Left kidney (tissue), 2 donors: ENCODE data around the gene RAET1L. TPM values are rescaled to one million over a fixed set of nuclear protein-coding genes. Genes with fewer than 3 reads are reported as not detected.
"Not testable (repeated sequence)": the region's sequence is repeated elsewhere in the genome, so short reads cannot be mapped to it uniquely, and the experiment has no call there.

Experiments used
- DNase-seq: peaks from one replicate; pipeline ENCODE4 v3.0.0-alpha.2; 2013
- polyA plus RNA-seq: library from polyadenylated mRNA; unstranded; fragments of 120-200 nt; gene quantifications from one replicate; pipeline ENCODE4 v1.2.1, GENCODE V29; 2013; ENCODE audit not compliant: insufficient read length

Gene RAET1L
- polyA plus RNA-seq, 1 donor, result not detected

DNA sequence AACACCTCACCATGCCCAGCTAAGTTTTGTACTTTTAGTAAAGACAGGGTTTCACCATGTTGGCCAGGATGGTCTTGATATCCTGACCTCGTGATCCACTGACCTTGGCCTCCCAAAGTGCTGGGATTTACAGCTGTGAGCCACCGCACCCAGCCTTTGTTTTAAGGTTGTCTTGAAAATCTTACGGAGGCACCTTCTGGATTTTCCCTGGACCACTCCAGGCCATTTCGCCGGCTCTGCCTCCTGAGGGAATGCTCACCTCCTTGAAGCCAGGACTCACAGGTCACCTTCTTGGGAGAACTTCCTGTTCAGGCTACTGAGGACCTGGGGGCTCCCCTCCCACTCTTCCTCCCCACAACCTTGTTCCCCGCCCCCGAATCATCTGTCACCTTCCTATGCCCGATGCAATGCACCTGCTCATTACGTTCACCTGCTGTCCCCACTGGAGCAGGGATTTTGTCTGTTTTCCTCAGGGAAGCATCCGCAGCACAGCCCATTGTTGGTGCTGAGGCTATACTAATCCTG is 19.4 kb upstream of the RAET1L start:
- DNase-seq, result no peak

DNA sequence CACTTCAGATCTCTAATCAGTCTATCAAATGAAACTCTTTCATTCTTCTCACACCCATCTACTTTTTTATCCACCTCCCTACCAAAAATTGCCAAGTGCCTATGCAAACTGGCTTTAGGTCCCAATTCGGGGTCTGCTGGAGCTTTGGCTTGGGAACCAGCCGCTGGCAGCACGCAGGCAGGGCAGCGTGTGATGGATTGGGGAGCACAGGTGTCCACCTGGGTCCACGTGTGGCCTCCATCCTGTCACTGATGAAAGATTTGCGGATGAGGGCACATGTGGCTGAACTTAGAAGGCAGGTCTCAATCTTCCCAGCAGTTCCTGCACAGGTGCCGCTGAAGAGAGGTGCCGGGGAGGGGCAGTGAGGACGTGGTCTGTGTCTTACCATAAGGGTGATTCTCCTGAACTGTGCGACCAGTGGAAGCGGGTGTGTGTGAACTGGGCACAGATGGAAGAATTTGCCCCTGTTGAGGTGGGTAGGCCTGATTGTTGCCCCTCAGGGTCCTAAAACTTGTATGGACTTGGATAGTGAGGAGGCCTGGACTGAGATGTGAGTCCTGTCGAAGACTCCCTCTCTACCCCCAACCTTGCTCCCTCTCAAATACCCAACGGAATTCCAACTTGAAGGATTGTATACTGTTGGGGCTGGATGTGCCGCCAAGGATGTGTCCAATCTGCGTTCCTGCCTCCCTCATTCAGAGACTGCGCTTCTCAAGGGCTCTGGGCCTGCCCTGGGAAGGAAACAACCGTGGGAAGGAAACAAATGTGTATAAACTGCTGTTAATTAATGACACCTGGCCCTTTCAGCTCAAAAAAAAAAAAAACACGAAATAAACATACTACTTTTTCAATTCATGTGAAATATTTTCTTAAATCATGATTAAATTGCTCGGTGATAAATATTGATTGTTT is 18.4 kb upstream of the RAET1L start:
- no peak for DNase-seq

DNA sequence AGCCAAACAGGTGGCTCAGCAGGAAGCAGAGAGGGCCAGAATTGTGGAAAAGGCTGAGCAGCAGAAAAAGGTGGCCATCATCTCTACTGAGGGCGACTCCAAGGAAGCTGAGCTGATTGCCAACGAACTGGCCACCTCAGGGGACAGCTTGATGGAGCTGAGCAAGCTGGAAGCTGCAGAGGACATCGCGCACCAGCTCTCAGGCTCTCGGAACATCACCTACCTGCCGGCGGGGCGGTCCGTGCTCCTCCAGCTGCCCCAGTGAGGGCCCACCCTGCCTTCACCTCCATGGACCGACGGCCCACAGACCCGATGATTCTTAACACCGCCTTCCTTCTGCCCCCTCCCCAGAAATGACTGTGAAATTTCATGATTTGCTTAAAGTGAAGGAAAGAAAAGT is 17.8 kb upstream of the RAET1L start:
- no peak for DNase-seq

DNA sequence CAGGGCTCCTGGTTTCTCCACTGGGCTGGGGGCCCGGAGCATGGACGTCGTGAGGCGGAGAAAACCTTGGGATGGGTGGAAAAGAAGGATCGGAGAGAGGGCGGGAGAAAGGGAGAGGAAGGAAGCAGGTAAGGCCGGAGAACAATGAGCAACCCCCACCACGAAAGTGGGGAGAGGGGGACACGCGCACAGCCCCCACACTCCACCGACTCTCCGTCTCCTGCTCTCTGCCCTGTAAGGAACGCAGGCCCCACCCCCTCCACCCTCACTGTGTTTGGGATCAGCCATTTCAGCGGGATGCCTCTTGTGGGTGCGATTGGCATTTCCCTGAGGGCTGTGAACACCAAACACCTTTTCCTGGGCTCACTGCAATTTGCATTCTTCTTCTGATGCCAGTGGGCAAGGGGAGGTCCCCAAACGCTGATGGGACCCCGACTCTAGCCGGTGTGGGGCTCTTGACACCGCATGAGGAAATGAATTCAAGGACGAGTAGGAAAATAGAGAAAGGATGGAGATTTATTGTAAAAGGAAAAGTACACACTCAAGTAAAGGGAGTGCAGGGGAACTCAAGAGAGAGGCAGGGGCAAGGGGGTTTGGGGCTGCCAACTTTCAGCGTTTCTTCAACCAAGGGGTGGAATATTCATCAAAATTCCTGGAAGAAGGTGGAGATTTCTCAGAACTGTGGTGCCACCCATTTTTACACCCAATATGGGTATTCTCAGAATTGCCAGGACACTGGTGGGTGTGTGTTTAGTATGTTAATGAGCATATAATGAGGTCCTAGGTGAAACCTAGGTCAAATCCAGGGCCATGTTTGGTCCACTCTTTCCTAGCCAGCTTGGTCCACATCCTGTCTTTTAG is 13.1 kb upstream of the RAET1L start:
- DNase-seq, result no peak

DNA sequence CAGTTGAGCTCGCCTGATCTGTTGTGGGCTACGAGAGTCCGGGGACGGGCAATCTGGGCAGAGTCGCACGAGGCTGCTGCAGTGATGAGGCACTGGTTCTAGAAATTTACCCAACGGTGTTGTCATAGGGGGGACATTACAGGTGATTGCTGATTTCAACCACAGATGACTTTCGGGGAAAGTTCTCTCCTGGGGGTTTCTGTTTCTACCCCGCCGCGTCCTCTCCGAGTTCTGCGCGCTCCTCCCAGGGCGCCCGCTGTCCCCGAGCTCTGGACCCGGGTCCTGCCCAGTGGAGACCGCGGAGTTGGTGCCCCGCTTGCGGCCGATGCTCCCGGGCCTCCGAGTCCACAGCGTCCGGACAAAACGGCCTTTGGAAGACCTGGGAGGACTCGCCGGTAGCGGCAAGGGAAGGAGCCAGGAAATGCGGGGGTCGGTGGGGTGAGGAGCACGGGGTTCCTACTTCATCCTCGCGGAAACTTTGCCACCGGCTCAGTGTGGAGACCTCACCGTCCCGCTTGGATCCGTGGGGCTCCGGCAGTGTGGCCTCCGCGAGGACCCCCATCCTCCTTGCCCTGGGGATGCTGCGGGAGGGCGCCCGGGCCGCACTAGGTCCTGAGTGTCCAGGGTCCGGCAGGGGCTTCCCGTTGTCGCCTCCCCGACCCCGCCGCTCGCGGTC is 12.3 kb upstream of the RAET1L start:
- DNase-seq, result no peak

DNA sequence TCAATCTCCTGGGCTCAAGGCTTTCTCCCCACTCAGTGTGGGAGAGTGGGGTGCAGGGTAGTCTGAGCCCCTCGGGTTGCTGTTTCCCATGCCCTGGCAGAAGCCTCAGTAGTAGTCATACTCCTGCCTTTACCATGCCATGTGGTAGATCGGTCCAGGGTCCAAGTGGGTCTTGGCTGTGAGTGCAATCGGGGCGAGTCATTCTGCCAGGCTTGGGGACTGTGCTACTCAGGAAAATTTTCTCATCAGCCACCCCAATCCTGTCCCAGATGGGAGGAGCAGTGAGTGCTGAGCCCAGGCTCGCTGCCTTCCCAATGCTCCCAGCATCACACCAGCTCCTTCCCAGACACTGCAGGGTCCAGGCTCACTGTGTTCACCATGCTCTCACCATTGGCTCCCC is 10.7 kb upstream of the RAET1L start:
- DNase-seq, result no peak

DNA sequence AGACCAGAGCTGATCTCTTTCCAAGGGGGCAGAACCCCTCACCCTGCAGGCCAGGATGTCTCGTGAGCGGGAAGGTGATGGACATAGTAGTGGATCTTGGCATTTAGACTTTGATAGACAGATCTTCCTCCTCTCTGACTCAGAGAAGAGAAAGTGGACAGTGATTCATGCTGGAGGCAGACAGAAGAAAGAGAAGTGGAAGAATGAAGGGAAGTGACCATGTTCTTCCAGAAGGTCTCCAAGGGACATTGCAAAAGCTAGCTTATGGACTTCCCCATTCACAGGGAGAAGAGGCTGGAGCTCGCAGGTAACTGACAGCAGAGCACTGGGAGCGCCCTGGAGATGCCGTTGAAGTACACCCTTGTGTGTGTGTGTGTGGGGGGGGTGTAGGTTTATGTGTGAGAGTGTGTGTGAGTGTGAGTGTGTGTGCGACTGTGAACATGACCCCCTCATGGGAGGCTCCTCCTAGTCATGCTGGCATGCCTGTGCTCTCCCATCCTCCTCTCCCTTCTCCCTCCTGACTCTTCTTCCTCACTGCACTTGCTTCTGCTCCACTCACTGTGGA is 8.0 kb upstream of the RAET1L start:
- no peak for DNase-seq

DNA sequence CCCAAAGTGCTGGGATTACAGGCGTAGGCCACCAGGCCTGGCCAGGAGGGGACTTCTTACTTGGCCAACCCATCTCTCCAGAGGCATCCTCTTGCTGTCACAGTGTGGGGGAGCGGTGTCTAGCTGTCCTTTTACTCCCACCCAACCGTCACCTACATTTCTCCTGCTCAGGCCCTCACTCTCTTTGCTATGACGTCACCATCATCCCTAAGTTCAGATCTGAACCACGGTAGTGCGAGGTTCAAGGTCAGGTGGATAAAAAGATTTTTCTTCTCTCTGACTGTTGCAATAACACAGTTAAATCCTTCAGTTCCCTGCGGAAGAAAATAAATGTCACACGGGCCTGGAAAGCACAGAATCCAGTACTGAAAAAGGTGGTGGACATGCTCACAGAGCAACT is 7.3 kb upstream of the RAET1L start:
- DNase-seq, result no peak

DNA sequence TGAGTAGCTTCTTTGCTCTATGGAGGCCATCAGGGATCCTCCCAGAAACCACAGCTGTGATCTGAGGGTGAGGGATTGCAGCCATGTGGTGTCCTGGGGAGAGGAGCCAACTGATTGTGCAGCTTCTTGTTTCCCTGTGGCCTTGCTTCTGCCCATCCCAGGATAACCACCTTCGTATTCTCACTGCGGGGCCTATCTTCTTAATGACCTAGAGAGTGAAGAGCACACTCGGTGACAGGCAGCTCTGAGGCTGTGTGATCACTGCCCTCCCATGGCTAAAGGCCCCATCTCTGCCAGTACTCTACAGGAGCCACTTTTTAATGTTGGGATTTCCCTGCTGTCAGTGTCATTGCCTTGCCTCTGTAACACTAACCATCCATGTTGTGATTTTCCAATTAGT is 5.3 kb upstream of the RAET1L start:
- DNase-seq, result no peak

DNA sequence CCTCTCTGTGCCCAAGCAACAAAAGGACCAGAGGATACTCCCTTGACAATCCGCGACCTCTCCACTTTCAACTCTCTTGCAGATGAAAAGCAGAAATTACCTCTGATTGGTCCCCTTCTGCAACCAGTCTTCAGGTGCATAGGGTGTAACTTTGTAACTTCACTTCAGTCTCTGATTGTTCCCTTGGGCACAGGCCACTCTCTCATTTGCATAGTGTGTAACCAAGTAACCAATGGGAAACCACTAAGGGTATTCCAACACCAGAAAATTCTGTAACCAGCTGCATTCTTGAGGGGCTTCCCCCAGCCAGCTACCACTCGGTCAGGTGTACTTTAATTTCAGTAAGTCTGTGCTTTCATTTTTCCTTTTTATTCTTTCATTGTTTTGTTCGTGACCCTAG is 4.4 kb upstream of the RAET1L start:
- DNase-seq, result no peak

DNA sequence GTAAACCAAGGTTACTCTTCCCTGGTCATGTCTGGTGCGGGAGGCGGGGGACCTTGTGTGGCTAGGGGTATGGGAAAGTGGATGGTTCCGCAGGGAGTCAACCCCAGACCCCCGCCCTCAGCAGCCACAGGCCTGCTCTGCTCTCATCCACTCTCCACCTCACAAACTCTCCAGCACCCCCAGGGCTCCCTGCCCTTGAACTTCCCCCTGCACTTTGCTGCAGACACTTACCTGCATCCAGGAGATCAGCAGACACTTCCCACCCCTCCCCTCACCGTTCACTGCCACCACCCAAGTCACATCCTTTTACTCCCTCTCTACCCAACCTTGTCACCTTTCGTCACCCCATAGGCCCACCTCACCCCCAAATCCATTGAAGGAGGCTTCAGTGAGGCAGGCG is 3.9 kb upstream of the RAET1L start:
- no peak for DNase-seq

DNA sequence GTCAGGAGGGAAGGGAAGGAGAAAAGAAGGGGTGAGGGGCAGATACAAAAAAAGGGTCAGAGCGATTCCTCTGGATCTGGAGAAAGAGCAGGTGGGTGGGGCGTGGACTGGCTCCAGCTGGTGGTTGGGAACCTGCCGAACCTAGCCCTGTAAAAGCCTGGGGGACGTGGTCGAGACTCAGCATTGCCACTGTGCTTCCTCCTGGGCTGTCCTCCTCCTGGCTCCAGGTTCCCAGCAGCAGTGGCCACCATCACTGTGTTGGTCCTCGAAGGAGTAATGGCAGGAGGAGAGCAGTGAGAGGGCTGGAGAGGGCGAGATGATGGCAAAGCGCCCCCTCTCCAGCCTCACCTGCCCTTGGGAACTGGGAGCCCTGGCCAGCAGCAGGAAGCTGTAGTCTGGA is 3.5 kb upstream of the RAET1L start:
- no peak for DNase-seq

DNA sequence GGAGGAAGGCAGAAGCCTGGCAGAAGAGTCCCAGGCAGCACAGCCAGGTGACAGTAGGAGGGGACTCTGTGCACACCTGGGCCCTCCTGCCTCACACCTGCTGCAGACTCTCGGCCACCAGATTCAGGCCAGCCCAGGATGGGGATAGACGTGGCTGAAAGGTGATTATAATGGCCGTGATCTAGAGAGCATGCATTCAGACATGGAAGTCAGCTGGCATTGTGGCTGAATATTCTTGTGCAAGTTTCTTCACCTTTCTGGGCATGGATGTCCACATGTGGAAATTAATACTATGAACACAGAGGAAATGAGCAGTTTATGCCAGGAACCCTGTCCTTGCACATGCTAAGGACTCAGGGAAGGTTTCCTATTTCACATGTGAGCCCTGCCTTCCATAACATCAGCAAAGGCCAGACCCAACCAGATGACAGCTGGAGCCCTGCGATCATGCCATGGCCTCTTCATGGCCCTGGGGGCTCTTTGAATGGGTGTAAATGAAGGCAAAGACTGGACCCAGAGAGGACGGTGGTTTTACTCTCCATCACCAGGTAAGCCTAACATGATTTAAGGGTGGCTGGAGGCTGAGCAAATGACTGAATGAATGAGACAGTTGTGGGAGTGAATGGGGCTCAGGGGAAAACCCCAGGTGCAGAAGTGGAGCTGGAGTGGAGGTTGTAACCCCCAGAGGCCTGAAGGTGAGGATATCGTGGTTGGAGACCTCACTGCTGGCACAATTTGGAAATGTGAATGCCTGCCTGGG is 2.7 kb upstream of the RAET1L start:
- no peak for DNase-seq

DNA sequence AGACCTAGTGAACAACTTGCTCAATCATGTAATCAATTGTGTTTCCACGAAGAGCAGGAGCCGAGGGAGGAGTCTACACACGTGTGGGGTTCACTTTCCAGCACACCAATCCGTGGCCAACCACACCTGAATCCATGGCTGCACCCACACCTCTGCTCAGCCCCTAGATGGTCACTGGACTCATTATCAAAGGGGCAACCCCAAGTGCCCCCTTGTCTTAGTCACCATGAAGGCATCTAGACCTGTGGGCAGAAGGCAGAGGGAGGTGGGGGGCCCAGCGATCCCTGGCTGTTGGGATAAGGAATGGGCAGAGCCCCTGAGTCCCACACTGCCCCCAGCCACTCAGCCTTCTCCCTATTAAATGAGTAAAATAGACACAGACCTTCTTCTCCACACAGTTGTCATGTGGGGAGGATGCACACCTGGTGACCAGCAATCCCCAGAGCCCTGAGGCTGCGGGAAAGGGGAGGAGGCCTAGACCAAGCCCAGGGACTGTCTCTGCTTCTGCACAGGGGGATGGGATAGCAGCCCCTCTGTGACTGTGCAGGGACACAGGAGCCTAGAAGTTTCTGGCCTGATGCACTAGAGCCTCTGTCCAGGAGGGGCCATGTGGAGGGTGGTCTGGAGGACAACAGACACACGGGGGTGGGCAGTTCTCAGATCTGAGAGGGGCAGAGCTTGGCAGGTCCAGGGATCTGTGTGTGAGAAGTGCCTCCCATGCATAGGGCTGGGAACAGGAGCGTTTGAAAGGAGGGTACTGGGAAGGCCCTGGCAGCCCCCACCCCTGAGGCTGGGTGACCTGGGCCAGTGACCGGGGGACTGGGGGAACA is 1.9 kb upstream of the RAET1L start:
- DNase-seq, result no peak

DNA sequence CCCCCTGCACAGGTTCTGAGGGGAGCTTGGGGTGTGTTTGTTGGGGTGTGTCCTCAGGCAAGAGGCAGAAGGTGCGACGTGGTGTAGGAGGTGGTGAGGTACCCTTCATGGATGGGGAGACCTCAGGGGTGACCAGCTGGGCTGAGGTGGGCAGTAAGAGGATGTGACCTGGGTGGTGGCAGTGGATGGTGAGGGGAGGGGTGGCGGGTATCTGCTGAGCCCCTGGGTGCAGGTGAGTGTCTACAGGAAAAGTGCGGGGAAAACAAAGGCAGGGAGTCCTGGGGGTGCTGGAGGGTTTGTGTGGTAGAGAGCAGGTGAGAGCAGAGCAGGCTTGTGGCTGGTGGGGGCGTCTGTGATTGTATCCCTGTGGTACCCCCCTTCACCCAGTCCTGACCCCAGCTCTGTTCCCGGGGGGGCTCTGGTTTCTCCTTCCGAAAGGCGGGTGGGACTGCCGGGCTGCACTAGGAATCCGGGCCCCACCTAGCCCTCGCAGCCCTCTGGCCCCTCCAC is 631 bp downstream of the RAET1L start:
- DNase-seq, result no peak

DNA sequence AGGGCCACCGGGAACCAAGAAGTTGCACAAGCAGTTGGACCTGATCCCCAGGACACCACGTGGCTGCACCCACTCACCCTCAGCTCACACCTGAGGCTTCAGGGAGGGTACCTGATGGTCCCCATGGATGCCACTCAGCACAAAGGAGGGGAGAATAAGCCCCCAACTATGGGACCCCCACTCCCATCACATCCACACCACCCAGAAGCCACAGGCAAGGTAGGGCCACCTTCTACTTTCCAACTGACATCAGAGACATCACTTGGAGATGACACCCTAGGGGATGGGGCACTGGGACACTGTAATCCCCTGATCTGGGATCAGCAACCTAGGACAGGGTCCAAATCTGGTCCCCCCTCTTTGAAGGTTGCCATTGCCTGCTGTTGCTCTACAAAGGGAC is 1.3 kb downstream of the RAET1L start:
- DNase-seq, result not testable (repeated sequence)

DNA sequence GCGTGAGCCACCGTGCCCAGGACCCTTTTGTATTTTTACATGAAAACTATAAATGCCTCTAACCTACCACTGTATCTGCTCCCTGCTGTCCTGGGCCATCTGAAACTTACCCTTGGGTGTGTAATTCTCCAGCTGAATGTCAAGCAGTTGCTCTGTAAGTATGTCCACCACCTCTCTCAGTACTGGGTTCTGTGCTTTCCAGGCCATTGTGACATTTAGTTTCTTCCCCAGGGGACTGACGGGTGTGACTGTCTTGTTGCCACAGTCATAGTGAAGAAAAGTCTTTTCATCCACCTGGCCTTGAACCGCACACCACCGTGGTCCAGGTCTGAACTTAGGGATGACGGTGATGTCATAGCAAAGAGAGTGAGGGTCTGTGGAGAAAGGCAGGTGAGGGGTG is 3.5 kb downstream of the RAET1L start:
- not testable (repeated sequence) for DNase-seq

DNA sequence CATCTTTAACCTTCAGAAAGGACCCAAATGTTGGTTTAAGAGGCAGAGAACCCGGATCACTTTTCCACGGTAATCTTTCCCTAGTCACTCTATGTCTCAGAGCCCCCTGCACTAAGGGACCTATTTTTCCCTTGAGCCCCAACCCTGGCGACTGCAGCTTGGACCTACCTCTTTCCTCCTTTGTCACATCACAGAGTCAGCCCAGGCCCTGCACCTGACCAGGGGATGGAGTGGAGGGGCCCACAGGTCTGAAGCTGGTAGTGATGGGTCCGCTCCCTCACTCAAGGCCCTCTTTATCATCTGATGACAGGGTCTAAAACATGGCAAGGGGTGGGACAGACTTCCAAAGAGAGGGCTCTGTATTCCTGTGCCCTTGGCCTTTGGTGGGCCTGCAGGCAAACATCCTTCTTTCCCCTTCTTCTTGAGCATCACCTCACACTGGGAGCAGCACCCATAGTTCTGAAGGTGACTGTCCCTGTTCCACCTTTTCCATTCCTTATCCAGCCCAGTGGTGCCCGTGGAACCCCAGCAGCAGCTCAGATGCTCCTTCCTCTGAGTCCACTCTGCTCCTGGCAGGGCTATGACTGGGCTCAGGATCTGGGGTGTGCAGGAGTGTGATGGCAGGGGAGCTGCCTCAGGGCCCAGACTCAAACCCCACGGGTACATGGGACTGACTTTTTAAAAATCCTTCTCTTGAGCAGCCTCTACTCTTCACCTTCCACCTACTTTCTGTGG is 6.3 kb downstream of the RAET1L start:
- DNase-seq, result no peak

DNA sequence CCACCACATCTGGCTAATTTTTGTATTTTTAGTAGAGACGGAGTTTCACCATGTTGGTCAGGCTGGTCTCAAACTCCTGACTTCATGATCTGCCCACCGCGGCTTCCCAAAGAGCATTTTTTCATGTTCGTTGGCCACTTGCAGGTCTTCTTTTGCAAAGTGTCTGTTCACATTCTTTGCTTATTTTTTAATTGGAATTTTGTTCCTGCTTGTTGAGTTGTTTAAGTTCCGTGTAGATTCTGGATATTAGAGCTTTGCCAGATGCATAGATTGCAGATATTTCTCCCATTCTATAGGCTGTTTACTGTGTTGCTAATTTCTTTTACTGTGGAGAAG is 8.2 kb downstream of the RAET1L start:
- DNase-seq, result not testable (repeated sequence)
